Esophagus muscularis mucosa (tissue), 4 donors: ENCODE data around the gene MTURN. TPM values are rescaled to one million over a fixed set of nuclear protein-coding genes. Genes with fewer than 3 reads are reported as not detected.
A peak's percentile ranks its signal among the peaks of the same experiment; 100 is the strongest.

ENCODE experiments used
- DNase-seq: peaks from one replicate; pipeline ENCODE4 v3.0.0-alpha.2; 2017; ENCODE audit errors: extremely low spot score
- H3K27ac ChIP-seq, 4 donors: fragments of 200-600 bp; sonication (generic); replicated peaks in 1 of 4; 1 replicate in 3 of 4; 2 replicates in 1 of 4; pipeline ENCODE4 v1.5.1; 2016 to 2019; ENCODE audit warnings: mild to moderate bottlenecking in 1 of 4
- H3K27me3 ChIP-seq, 4 donors: fragments of 200-600 bp; sonication (generic); one replicate each; pipeline versions ENCODE4 v1.5.1 to v1.6.0; 2016 to 2019
- H3K36me3 ChIP-seq, 4 donors: fragments of 200-600 bp; sonication (generic); one replicate each; pipeline ENCODE4 v1.5.1; 2016 to 2019
- H3K4me1 ChIP-seq, 4 donors: fragments of 200-600 bp; sonication (generic); one replicate each; pipeline ENCODE4 v1.5.1; 2016 to 2019
- H3K4me3 ChIP-seq, 4 donors: fragments of 200-600 bp; sonication (generic); 1 replicate in 2 of 4; 2 replicates in 2 of 4; pipeline ENCODE4 v1.5.1; 2016 to 2019; ENCODE audit warnings: mild to moderate bottlenecking in 4 of 4, moderate library complexity in 1 of 4
- H3K9me3 ChIP-seq, 4 donors: fragments of 200-600 bp; sonication (generic); 1 replicate in 3 of 4; 2 replicates in 1 of 4; pipeline ENCODE4 v1.5.1; 2016 to 2019
- EP300 ChIP-seq: sonication (generic); formaldehyde crosslinking; IDR thresholded peaks from one replicate; pipeline ENCODE4 v1.6.1; 2017; ENCODE audit warnings: antibody characterized with exemption
- POLR2A ChIP-seq: fragments of 450-650 bp; IDR thresholded peaks from one replicate; pipeline ENCODE4 v1.6.1; 2017; ENCODE audit warnings: antibody characterized with exemption, moderate library complexity, mild to moderate bottlenecking, low read depth
- POLR2AphosphoS5 ChIP-seq, 2 donors: sonication (generic); formaldehyde crosslinking; IDR thresholded peaks; one replicate each; pipeline ENCODE4 v1.6.1; 2017; ENCODE audit warnings: antibody characterized with exemption in 2 of 2
- WGBS: methylation state at CpG from one replicate; pipeline ENCODE4 v1.1.5; 2018; 5-methylcytosine and 5-hydroxymethylcytosine counted together
- intact Hi-C: fragments of 100-400 bp; cut with DNase I; formaldehyde crosslinking; loops from one replicate; pipeline ENCODE4 v1.15.1; 2023
- total RNA-seq, 4 donors: library from RNA; depleted of rRNA; stranded (reverse); fragments of >200 nt; gene quantifications; one replicate each; pipeline versions ENCODE4 v1.1.0 to v1.2.1, GENCODE V29; 2016
- TF ChIP-seq, protein P1 (sequence below), 3 experiments: fragments of 200-600 bp in 2 of 3; fragments of 450-650 bp in 1 of 3; sonication (generic) in 2 of 3; IDR thresholded peaks; one replicate each; pipeline ENCODE4 v1.5.1; 2017 to 2019; ENCODE audit warnings: antibody characterized with exemption in 3 of 3, mild to moderate bottlenecking in 2 of 3, moderate library complexity in 1 of 3

MTURN gene
- total RNA-seq, 4 donors from 2014 or later: 158 to 249 (median 196) TPM

DNA sequence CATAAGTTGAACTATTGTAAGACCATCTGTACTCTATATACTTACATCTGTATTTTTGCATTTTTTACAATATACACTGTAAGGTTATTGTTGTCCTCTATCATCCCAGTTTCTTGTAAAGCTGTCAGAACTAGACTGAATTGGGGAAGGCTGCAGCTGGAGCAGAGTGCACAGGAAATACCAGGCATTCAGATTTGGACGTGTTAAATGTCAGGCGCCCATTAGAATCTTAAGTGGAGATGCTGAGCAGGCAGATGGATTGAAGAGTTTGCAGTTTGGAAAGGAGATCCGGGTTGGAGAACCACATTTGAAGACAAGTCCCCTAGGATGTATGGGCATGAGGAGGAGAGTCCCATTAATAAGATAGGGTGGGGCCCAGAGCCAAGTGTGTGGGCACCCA lies 40.4 kb downstream of the MTURN start:
- intact Hi-C loops: no loop called here
- Histone ChIP-seq H3K4me1 (peaks cover 49 to 92% (median 69%) of the 10 kb centered on the region in 4 donors), H3K27me3 (no peaks in the 10 kb centered on the region), H3K4me3 (no peak overlapping the region), H3K27ac (peak overlapping the region; percentile 48 to 84 (median 81)), H3K9me3 (no peaks in the 10 kb centered on the region), H3K36me3 (no peaks in the 10 kb centered on the region)
- 69% methylated on average over 3 of the region's 3 CpGs for WGBS
- no peak for TF ChIP-seq EP300
- no peak for TF ChIP-seq POLR2A
- TF ChIP-seq, protein P1, sequence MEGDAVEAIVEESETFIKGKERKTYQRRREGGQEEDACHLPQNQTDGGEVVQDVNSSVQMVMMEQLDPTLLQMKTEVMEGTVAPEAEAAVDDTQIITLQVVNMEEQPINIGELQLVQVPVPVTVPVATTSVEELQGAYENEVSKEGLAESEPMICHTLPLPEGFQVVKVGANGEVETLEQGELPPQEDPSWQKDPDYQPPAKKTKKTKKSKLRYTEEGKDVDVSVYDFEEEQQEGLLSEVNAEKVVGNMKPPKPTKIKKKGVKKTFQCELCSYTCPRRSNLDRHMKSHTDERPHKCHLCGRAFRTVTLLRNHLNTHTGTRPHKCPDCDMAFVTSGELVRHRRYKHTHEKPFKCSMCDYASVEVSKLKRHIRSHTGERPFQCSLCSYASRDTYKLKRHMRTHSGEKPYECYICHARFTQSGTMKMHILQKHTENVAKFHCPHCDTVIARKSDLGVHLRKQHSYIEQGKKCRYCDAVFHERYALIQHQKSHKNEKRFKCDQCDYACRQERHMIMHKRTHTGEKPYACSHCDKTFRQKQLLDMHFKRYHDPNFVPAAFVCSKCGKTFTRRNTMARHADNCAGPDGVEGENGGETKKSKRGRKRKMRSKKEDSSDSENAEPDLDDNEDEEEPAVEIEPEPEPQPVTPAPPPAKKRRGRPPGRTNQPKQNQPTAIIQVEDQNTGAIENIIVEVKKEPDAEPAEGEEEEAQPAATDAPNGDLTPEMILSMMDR (IDR thresholded peaks at IDR 0.05): no peak
- no peak for DNase-seq

DNA sequence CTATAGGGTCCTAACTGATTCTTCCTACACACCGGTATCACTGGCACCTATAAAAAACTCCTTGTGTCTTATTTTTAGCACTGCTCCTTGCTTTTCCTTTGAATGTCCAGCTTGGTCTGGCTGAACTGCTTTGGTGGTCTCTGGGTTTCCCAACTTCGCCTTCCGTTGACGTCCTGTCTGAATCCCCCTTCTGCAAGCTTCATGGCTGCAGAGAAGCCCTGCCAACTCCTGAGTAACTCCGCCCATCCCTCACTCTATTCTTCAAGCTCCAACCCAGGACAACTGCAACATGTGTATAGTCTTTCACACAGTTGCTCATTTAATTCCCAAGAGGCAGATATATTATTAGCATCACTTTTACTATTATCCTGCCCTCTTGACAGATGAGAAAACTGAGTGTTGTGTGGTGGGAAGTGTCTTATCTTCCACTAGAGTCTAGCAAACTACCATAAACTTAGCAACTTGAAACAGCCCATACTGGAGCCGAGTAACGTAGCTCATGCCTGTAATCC lies 40.9 kb downstream of the MTURN start:
- no peaks in the 10 kb centered on the region for H3K27me3 ChIP-seq
- intact Hi-C loops: no loop called here
- no peaks in the 10 kb centered on the region for H3K36me3 ChIP-seq
- H3K4me1 ChIP-seq: peaks cover 49 to 87% (median 70%) of the 10 kb centered on the region in 4 donors
- H3K9me3 ChIP-seq: no peaks in the 10 kb centered on the region
- H3K27ac ChIP-seq: peak overlapping the region in 1 of 4 donors; percentile 84
- no peak overlapping the region for H3K4me3 ChIP-seq
- no peak for DNase-seq
- TF ChIP-seq, protein P1 (IDR thresholded peaks at IDR 0.05): no peak
- TF ChIP-seq POLR2A: no peak
- TF ChIP-seq POLR2AphosphoS5 (IDR thresholded peaks at IDR 0.05): no peak
- TF ChIP-seq EP300: no peak
- 87% methylated on average over 7 of the region's 7 CpGs for WGBS

DNA sequence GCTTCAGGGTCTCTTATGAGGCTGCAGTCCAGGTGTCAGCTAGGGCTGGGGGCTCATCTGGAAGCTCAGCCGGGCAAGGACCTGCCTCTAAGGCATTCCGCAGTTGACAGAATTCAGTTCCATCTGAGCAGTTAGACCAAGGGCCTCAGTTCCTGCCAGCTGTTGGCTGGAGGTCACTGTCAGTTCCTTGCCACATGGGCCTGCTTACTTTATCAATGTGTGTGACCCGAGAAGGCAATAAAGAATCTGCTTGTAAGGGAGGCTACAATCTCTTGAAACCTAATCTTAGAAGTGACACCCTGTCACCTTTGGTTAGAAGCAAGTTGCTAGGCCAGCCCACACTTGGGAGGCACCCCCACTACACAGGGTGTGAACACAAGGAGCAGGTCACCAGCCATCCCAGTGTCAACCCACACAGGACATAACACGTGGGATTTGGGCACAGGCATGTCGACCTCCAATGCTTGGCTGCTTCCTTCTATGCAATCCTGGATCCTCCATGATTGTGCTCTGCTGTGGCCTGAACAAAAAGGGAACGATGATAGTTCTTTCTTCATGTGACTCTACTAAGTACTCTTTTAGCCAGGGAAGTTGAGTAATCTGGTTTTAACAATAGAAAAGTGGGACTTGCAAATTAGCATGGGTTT lies 41.8 kb downstream of the MTURN start:
- no peaks in the 10 kb centered on the region for H3K36me3 ChIP-seq
- TF ChIP-seq, protein P1 (IDR thresholded peaks at IDR 0.05): no peak
- TF ChIP-seq EP300 (no peak), POLR2AphosphoS5 (IDR thresholded peaks at IDR 0.05) (no peak), POLR2A (no peak)
- H3K27me3 ChIP-seq: no peaks in the 10 kb centered on the region
- H3K4me1 ChIP-seq: peaks cover 49 to 87% (median 76%) of the 10 kb centered on the region in 4 donors
- peak overlapping the region in 1 of 4 donors; percentile 3 for H3K27ac ChIP-seq
- H3K9me3 ChIP-seq: no peaks in the 10 kb centered on the region
- H3K4me3 ChIP-seq: no peak overlapping the region
- no peak for DNase-seq
- intact Hi-C loops: no loop called here
- WGBS: 86% methylated on average over 6 of the region's 6 CpGs

DNA sequence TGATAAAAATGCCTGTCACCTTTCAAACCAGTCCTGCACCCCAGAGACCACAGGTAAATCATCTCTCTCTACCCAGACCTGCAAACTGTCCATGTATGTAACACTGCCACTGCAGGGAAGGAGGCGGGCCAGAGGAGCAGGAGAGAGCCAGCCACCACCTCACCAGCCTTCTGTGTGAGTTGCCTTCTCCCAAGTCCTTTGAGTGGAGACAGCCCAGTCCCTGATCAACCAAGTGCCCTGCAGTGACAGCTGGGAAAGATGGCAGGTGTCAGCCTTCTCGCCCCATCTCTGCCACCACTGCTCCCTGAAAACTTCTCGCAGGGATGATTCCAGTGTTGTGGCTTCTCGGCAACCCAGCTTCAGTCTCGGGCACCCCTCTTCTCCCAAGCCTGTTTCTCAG lies 42.4 kb downstream of the MTURN start:
- no peak overlapping the region for H3K27ac ChIP-seq
- WGBS: 98% methylated on average over 5 of the region's 5 CpGs

More for the DNA sequence above, 42.4 kb downstream of the MTURN start:
- no peaks in the 10 kb centered on the region for H3K9me3 ChIP-seq
- intact Hi-C loops: no loop called here
- H3K4me3 ChIP-seq: no peak overlapping the region
- H3K27me3 ChIP-seq: no peaks in the 10 kb centered on the region
- peaks cover 49 to 87% (median 78%) of the 10 kb centered on the region in 4 donors for H3K4me1 ChIP-seq
- TF ChIP-seq, protein P1 (IDR thresholded peaks at IDR 0.05): no peak
- no peak for TF ChIP-seq EP300
- TF ChIP-seq POLR2AphosphoS5 (IDR thresholded peaks at IDR 0.05): no peak
- TF ChIP-seq POLR2A: no peak
- H3K36me3 ChIP-seq: no peaks in the 10 kb centered on the region
- no peak for DNase-seq
